H1 (cell line): ENCODE measurements around the gene RRAGC. TPM values are rescaled to one million over a fixed set of nuclear protein-coding genes. Genes with fewer than 3 reads are reported as not detected.
A peak's percentile ranks its signal among the peaks of the same experiment; 100 is the strongest.

ENCODE experiments used
- CTCF ChIA-PET: fragments of 300-600 bp; sonication (Branson Sonifier 250); formaldehyde crosslinking; loops from one replicate; lab custom pipeline; 2021; ENCODE audit not compliant: partially characterized antibody; lab: Charles Lee
- POLR2A ChIA-PET: fragments of 300-600 bp; sonication (Branson Sonifier 250); formaldehyde crosslinking; loops from one replicate; lab custom pipeline; 2021; ENCODE audit warnings: inconsistent platforms; ENCODE audit not compliant: partially characterized antibody; lab: Charles Lee
- DNase-seq, 2 experiments: peaks; one replicate each; pipeline versions ENCODE4 v3.0.0 to v3.0.0-alpha.2; 2010 to 2022; ENCODE audit warnings: low spot score in 2 of 2, low read depth in 1 of 2, mixed read lengths in 1 of 2
- FAIRE-seq: peaks from 2 replicates; lab custom pipeline; 2011; peaks lifted over from hg19 to GRCh38; lab: Jason Lieb, UNC
- H2AFZ ChIP-seq: 2 replicates; pipeline ENCODE4 v1.8.1; 2012; ENCODE audit warnings: low read length, inconsistent platforms
- H2AK5ac ChIP-seq: 2 replicates; pipeline ENCODE4 v1.6.1; 2013; ENCODE audit warnings: low read depth, low read length
- H2BK120ac ChIP-seq: replicated peaks from 2 replicates; pipeline ENCODE3; 2013; ENCODE audit warnings: low read depth, low read length, inconsistent platforms
- H2BK12ac ChIP-seq: 2 replicates; pipeline ENCODE4 v1.6.1; 2013; ENCODE audit warnings: low read depth, low read length
- H2BK15ac ChIP-seq: 2 replicates; pipeline ENCODE4 v1.6.1; 2013; ENCODE audit warnings: low read length
- H2BK20ac ChIP-seq: 2 replicates; pipeline ENCODE4 v1.6.1; 2013; ENCODE audit warnings: low read length
- H2BK5ac ChIP-seq: 2 replicates; pipeline ENCODE4 v1.6.1; 2013; ENCODE audit warnings: low read depth, low read length
- H3K14ac ChIP-seq: 2 replicates; pipeline ENCODE4 v1.6.1; 2013; ENCODE audit warnings: inconsistent platforms; ENCODE audit not compliant: insufficient read length
- H3K18ac ChIP-seq: 2 replicates; pipeline ENCODE4 v1.6.1; 2013; ENCODE audit warnings: low read length; ENCODE audit errors: extremely low read depth
- H3K23ac ChIP-seq: 2 replicates; pipeline ENCODE4 v1.6.1; 2013; ENCODE audit warnings: inconsistent platforms; ENCODE audit not compliant: insufficient read length
- H3K23me2 ChIP-seq: 2 replicates; pipeline ENCODE4 v1.6.1; 2013; ENCODE audit warnings: low read depth, low read length
- H3K27ac ChIP-seq: 2 replicates; pipeline ENCODE4 v1.6.1; 2011; ENCODE audit warnings: low read depth, low read length, inconsistent platforms
- H3K27me3 ChIP-seq, 4 experiments: replicated peaks in 1 of 4; 1 replicate in 1 of 4; 2 replicates in 3 of 4; pipeline versions ENCODE4 v1.6.1 to v1.8.1; 2011 to 2013; ENCODE audit warnings: low read length in 3 of 4, mild to moderate bottlenecking in 3 of 4, inconsistent platforms in 2 of 4, mixed read lengths in 2 of 4, moderate library complexity in 1 of 4; ENCODE audit not compliant: control insufficient read depth in 3 of 4, insufficient read depth in 3 of 4; ENCODE audit errors: extremely low read depth in 1 of 4
- H3K36me3 ChIP-seq, 4 experiments: 2 replicates each; pipeline versions ENCODE4 v1.6.1 to v1.8.1; 2011 to 2013; ENCODE audit warnings: mild to moderate bottlenecking in 4 of 4, low read length in 3 of 4, moderate library complexity in 2 of 4, control low read depth in 1 of 4, inconsistent platforms in 1 of 4; ENCODE audit not compliant: insufficient read depth in 4 of 4, control insufficient read depth in 2 of 4
- H3K4ac ChIP-seq: replicated peaks from 2 replicates; pipeline ENCODE3; 2013; ENCODE audit warnings: low read length, low read depth, mixed read lengths, inconsistent platforms; ENCODE audit not compliant: insufficient read length
- H3K4me1 ChIP-seq, 4 experiments: replicated peaks in 1 of 4; 1 replicate in 1 of 4; 2 replicates in 3 of 4; pipeline versions ENCODE4 v1.6.1 to v1.8.1; 2011 to 2013; ENCODE audit warnings: low read length in 3 of 4, inconsistent platforms in 2 of 4, mixed read lengths in 1 of 4; ENCODE audit not compliant: insufficient read depth in 4 of 4, control insufficient read depth in 3 of 4
- H3K4me2 ChIP-seq, 2 experiments: 2 replicates each; pipeline versions ENCODE4 v1.6.1 to v1.8.1; 2011 to 2013; ENCODE audit warnings: low read depth in 2 of 2, low read length in 2 of 2, control low read depth in 1 of 2, inconsistent platforms in 1 of 2, mild to moderate bottlenecking in 1 of 2; ENCODE audit not compliant: insufficient read depth in 1 of 2
- H3K4me3 ChIP-seq, 4 experiments: fragments of 200-600, 300-600 bp in 1 of 4; sonication (generic), shearing (Covaris generic), sonication (Bioruptor Twin) in 1 of 4; 2 replicates each; pipeline versions ENCODE4 v1.5.1 to v1.8.1; 2011 to 2016; ENCODE audit warnings: low read length in 4 of 4, low read depth in 3 of 4, control low read depth in 2 of 4, inconsistent platforms in 2 of 4, mild to moderate bottlenecking in 2 of 4, mixed read lengths in 1 of 4, moderate library complexity in 1 of 4; ENCODE audit not compliant: insufficient read depth in 2 of 4; ENCODE audit errors: extremely low read depth in 1 of 4
- H3K56ac ChIP-seq: replicated peaks from 2 replicates; pipeline ENCODE3; 2013; ENCODE audit warnings: low read depth, mild to moderate bottlenecking, mixed read lengths, low read length, inconsistent platforms; ENCODE audit not compliant: insufficient read length
- H3K79me1 ChIP-seq: 2 replicates; pipeline ENCODE4 v1.6.1; 2013; ENCODE audit warnings: low read depth, low read length, control low read depth
- H3K79me2 ChIP-seq, 2 experiments: 2 replicates each; pipeline versions ENCODE4 v1.6.1 to v1.8.1; 2012 to 2013; ENCODE audit warnings: low read length in 2 of 2, mild to moderate bottlenecking in 2 of 2, inconsistent platforms in 1 of 2; ENCODE audit not compliant: insufficient read depth in 2 of 2, control insufficient read depth in 1 of 2
- H3K9ac ChIP-seq, 4 experiments: replicated peaks in 1 of 4; 1 replicate in 1 of 4; 2 replicates in 3 of 4; pipeline versions ENCODE4 v1.6.1 to v1.8.1; 2011 to 2013; ENCODE audit warnings: low read depth in 3 of 4, low read length in 3 of 4, control low read depth in 2 of 4, mild to moderate bottlenecking in 2 of 4, moderate library complexity in 2 of 4, inconsistent platforms in 1 of 4; ENCODE audit errors: extremely low read depth in 1 of 4
- H3K9me3 ChIP-seq, 2 experiments: 2 replicates each; pipeline versions ENCODE4 v1.6.1 to v1.8.1; 2012 to 2013; ENCODE audit warnings: mild to moderate bottlenecking in 2 of 2, moderate library complexity in 2 of 2, control low read depth in 1 of 2, inconsistent platforms in 1 of 2, low read depth in 1 of 2, low read length in 1 of 2, mixed read lengths in 1 of 2; ENCODE audit not compliant: insufficient read depth in 2 of 2
- H4K20me1 ChIP-seq, 2 experiments: replicated peaks in 1 of 2; 2 replicates each; pipeline versions ENCODE3 to v1.8.1; 2011 to 2013; ENCODE audit warnings: inconsistent platforms in 2 of 2, low read length in 2 of 2, mild to moderate bottlenecking in 1 of 2; ENCODE audit not compliant: insufficient read depth in 2 of 2, control insufficient read depth in 1 of 2
- H4K5ac ChIP-seq: 2 replicates; pipeline ENCODE4 v1.6.1; 2013; ENCODE audit warnings: low read length, low read depth, mixed read lengths, inconsistent platforms; ENCODE audit not compliant: insufficient read length
- H4K8ac ChIP-seq: 2 replicates; pipeline ENCODE4 v1.8.0; 2013; ENCODE audit warnings: mild to moderate bottlenecking, moderate library complexity, low read length, inconsistent platforms; ENCODE audit not compliant: insufficient read depth; ENCODE audit errors: extremely low read depth
- H4K91ac ChIP-seq: replicated peaks from 2 replicates; pipeline ENCODE3; 2013; ENCODE audit warnings: low read length, mixed read lengths, inconsistent platforms; ENCODE audit not compliant: insufficient read length
- CEBPB ChIP-seq: IDR thresholded peaks from 2 replicates; pipeline ENCODE4 v1.6.1; 2012; ENCODE audit warnings: low read depth, low read length
- CREB1 ChIP-seq: IDR thresholded peaks from 2 replicates; pipeline ENCODE4 v1.6.1; 2012; ENCODE audit warnings: inconsistent platforms
- EP300 ChIP-seq, 2 experiments: IDR thresholded peaks; 1 replicate in 1 of 2; 2 replicates in 1 of 2; pipeline ENCODE4 v1.6.1; 2011 to 2012; ENCODE audit warnings: low read depth in 2 of 2, low read length in 2 of 2, mild to moderate bottlenecking in 2 of 2, borderline replicate concordance in 1 of 2, inconsistent platforms in 1 of 2, moderate library complexity in 1 of 2
- RBBP5 ChIP-seq: IDR thresholded peaks from 2 replicates; pipeline ENCODE4 v1.7.1; 2012; ENCODE audit warnings: low read depth, mild to moderate bottlenecking, inconsistent platforms, low read length, moderate library complexity, borderline replicate concordance
- SP1 ChIP-seq: IDR thresholded peaks from 2 replicates; pipeline ENCODE4 v1.6.1; 2011; ENCODE audit warnings: low read depth, low read length
- WGBS, 2 experiments: shearing (Covaris generic) in 1 of 2; methylation state at CpG; one replicate each; pipeline versions ENCODE4 v1.1.6 to v1.1.7; 2013 to 2015; ENCODE audit warnings: low lambda C conversion rate in 2 of 2, mixed read lengths in 2 of 2, inconsistent platforms in 1 of 2, low coverage in 1 of 2, missing lambda C conversion rate in 1 of 2; ENCODE audit not compliant: insufficient replicate concordance in 2 of 2, insufficient coverage in 1 of 2, insufficient read length in 1 of 2; ENCODE audit errors: extremely low coverage in 1 of 2, missing lambda C conversion rate in 1 of 2; 5-methylcytosine and 5-hydroxymethylcytosine counted together
- polyA plus RNA-seq, 7 experiments: library from polyadenylated mRNA; depleted of rRNA in 3 of 7; stranded (reverse) in 5 of 7; unstranded in 2 of 7; fragments of >200 nt in 5 of 7; fragments of 200-250 nt in 2 of 7; gene quantifications; 1 replicate in 5 of 7; 2 replicates in 1 of 7; 4 replicates in 1 of 7; pipeline versions ENCODE4 v1.2.1 to v1.2.3, GENCODE V29; 2011 to 2013; ENCODE audit warnings: missing spikeins in 2 of 7, mixed read lengths in 2 of 7
- total RNA-seq: library from RNA; stranded (reverse); fragmentation: NEBNext Ultra II Directional; extraction: Animal tissue kit (Norgen Biotek cat#: 25700); gene quantifications from 2 replicates; pipeline ENCODE4 v1.2.1, GENCODE V29; 2021
- TF ChIP-seq, protein P1 (sequence below), 3 experiments: IDR thresholded peaks; 1 replicate in 2 of 3; 2 replicates in 1 of 3; pipeline versions ENCODE4 v1.5.1 to v1.6.1; 2011; ENCODE audit warnings: low read length in 3 of 3, mild to moderate bottlenecking in 3 of 3, inconsistent platforms in 2 of 3, low read depth in 1 of 3, moderate library complexity in 1 of 3; ENCODE audit not compliant: insufficient read depth in 1 of 3; ENCODE audit errors: control extremely low read depth in 1 of 3
- TF ChIP-seq, protein P2 (sequence below): IDR thresholded peaks from 2 replicates; pipeline ENCODE4 v1.6.1; 2012; ENCODE audit warnings: inconsistent platforms

Gene RRAGC
- total and polyA plus RNA-seq, 2 of the 8 experiments (the other 6 are each of a cell fraction or from before 2014, with no cell fraction given) = 12.0 to 16.5 TPM

DNA sequence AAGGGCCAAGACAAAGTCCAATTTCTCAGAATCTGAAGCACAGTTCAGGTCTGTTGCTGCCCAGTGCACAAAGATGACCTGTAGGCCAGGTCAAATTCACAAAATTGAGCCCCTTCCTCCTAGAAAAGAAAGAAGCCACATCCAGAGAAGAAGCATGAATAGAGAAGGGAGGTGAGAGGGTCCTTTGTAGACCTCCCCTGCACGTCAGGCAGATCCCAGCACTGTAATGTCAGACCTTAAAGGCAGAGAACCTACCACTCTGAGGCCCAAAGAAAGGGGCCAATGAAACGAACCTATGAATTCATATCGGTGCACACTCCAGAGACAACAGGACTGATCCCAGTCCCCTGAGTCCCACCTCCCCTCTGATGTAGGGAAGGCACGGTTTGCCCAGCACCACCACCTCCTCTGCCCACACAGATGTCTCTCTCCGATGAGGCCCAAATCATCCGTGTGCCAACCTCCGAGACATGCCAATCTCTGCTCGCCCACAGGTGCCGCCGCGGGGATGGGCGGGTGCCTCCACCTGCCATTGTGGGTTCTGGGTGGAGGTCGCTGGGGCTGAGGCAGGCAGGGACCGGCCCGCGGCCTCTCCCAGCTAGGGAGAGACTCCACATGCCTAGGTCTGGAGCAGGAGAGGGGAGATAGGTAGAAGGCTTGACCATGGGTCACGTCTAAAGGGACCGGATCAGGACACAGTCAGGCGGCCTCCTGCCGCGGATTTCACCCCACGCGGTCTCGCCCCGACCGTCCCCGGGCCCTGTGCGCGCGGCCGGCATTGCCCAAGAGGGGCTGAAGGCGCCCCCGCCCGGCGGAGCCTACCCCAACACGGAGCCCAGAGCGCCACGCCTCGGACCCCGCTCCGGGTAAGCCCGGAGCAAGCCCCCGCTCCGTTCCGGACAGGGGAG is 42.1 kb downstream of the RRAGC start:
- Histone ChIP-seq H3K4me3 (peak overlapping the region; percentile 40 to 74 (median 60)), H2BK5ac (no peak overlapping the region; the same call in 1 of the 2 replicates), H3K79me1 (no peaks in the 10 kb centered on the region), H3K27ac (no peak overlapping the region), H2BK12ac (no peak overlapping the region), H4K91ac (peak overlapping the region; percentile 30), H3K23me2 (peaks cover 4% of the 10 kb centered on the region; the same call in 1 of the 2 replicates), H3K36me3 (no peaks in the 10 kb centered on the region), H4K20me1 (no peaks in the 10 kb centered on the region), H3K56ac (no peak overlapping the region), H3K18ac (peak overlapping the region; percentile 41; the same call in 1 of the 2 replicates), H3K79me2 (no peaks in the 10 kb centered on the region), H2BK15ac (no peak overlapping the region), H2BK120ac (no peak overlapping the region), H3K4ac (no peak overlapping the region), H2AFZ (no peak overlapping the region; the same call in 1 of the 2 replicates), H3K4me1 (peaks cover 2 to 6% (median 3%) of the 10 kb centered on the region in 4 experiments; a peak in 4 of 7 replicates), H2AK5ac (no peak overlapping the region; the same call in 1 of the 2 replicates), H3K9me3 (peaks cover 0 to 4% of the 10 kb centered on the region in 2 experiments; a peak in 2 of 4 replicates), H4K8ac (peak overlapping the region; percentile 37), H3K23ac (no peak overlapping the region), H2BK20ac (0 out of 2 replicates have a peak overlapping the region, but pooled peaks have one; percentile 34), H3K9ac (peak overlapping the region in 1 of 4 experiments; percentile 64; a peak in 1 of 7 replicates), H3K14ac (no peak overlapping the region), H3K27me3 (peaks cover 6 to 43% (median 26%) of the 10 kb centered on the region in 4 experiments), H3K4me2 (peak overlapping the region; percentile 83 to 98), H4K5ac (peak overlapping the region; percentile 63)
- FAIRE-seq (no peak), DNase-seq (no peak)
- ChIA-PET POLR2A (no interaction called here), CTCF (interaction anchor here (0.8 to 4.8 kb wide), 7 partner anchors 41 to 253 kb away, joined by 3 to 24 read pairs (median 3); no protein-coding TSS in a partner anchor)
- WGBS, 2 experiments = 34% methylated on average over 41 of the region's 45 CpGs; no CpG with 5 or more reads in 1 of the 2 experiments
- TF ChIP-seq SP1 = no peak
- no peak for TF ChIP-seq CREB1
- TF ChIP-seq, protein P1, sequence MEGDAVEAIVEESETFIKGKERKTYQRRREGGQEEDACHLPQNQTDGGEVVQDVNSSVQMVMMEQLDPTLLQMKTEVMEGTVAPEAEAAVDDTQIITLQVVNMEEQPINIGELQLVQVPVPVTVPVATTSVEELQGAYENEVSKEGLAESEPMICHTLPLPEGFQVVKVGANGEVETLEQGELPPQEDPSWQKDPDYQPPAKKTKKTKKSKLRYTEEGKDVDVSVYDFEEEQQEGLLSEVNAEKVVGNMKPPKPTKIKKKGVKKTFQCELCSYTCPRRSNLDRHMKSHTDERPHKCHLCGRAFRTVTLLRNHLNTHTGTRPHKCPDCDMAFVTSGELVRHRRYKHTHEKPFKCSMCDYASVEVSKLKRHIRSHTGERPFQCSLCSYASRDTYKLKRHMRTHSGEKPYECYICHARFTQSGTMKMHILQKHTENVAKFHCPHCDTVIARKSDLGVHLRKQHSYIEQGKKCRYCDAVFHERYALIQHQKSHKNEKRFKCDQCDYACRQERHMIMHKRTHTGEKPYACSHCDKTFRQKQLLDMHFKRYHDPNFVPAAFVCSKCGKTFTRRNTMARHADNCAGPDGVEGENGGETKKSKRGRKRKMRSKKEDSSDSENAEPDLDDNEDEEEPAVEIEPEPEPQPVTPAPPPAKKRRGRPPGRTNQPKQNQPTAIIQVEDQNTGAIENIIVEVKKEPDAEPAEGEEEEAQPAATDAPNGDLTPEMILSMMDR (IDR thresholded peaks at IDR 0.05; ENCODE audit: control extremely low read depth in 1 of 3, insufficient read depth in 1 of 3, low read depth in 1 of 3, low read length in 3 of 3) = peak in 1 of 3 experiments; percentile 36; a peak in 1 of 4 replicates
- TF ChIP-seq RBBP5 = no peak
- peak; percentile 28; the same call in 1 of the 2 replicates for TF ChIP-seq CEBPB
- TF ChIP-seq, protein P2, sequence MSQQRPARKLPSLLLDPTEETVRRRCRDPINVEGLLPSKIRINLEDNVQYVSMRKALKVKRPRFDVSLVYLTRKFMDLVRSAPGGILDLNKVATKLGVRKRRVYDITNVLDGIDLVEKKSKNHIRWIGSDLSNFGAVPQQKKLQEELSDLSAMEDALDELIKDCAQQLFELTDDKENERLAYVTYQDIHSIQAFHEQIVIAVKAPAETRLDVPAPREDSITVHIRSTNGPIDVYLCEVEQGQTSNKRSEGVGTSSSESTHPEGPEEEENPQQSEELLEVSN = peak; percentile 34; the same call in 1 of the 2 replicates
- TF ChIP-seq EP300 (IDR thresholded peaks at IDR 0.05; ENCODE audit: borderline replicate concordance in 1 of 2, low read depth in 2 of 2, low read length in 2 of 2) = peak in 1 of 2 experiments; percentile 36; a peak in 1 of 3 replicates
